T follicular helper cell (primary cell): ENCODE results near the gene RIPPLY3.
"Not testable (repeated sequence)": the region's sequence is repeated elsewhere in the genome, so short reads cannot be mapped to it uniquely, and the experiment has no call there.

Source experiments
- DNase-seq: peaks from one replicate; pipeline ENCODE4 v3.0.0-alpha.2; 2020; ENCODE audit warnings: low read depth

RIPPLY3 gene

DNA sequence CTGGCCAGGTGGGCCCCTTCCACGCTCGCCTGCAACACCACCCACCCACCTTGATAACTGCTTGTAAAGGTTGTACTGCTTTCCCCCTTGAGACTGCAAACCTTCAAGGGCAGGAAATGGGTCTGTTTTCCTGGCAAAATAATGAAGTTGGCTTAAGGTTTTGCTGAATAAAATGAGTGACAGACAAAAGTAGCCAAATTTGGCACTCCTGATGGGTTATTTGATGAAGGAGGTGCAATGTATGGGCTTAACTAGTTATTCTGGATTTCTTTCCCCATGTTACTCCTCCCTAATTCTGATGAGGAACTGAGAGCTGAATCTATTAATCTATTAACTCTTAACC, 25.5 kb upstream of the RIPPLY3 start:
- no peak for DNase-seq

DNA sequence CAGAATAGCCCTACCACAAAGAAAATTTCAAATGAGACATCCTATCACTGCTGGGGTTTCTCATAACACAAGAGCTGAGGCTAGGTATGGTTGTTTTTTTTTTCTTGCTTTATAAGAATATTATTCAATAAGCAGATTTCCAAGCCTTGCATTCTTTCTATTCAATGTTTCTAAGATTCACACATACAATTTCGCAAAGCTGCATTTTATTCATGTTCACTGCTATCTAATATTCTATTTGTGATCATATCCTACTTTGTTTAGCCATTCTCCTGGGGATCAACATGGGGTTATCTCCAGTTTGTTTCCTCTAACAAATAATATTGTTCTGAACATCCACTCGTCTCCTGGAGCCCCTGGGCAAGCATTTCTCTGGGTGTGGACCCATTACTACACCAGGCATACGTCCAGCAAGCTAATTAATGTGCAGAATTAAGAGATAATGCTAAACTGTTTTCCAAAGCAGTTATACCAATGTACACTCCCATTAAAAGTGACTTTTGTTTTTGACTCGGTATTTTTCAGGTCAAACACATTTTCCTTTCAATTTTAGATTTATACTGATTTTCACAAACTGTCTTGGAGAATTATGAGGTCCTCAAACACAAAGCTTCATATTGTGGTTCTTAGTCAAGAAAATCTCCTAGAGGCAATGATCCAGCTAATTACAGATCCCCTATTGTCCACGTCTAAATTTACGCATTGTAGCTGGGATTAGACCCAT, 24.4 kb upstream of the RIPPLY3 start:
- no peak for DNase-seq

DNA sequence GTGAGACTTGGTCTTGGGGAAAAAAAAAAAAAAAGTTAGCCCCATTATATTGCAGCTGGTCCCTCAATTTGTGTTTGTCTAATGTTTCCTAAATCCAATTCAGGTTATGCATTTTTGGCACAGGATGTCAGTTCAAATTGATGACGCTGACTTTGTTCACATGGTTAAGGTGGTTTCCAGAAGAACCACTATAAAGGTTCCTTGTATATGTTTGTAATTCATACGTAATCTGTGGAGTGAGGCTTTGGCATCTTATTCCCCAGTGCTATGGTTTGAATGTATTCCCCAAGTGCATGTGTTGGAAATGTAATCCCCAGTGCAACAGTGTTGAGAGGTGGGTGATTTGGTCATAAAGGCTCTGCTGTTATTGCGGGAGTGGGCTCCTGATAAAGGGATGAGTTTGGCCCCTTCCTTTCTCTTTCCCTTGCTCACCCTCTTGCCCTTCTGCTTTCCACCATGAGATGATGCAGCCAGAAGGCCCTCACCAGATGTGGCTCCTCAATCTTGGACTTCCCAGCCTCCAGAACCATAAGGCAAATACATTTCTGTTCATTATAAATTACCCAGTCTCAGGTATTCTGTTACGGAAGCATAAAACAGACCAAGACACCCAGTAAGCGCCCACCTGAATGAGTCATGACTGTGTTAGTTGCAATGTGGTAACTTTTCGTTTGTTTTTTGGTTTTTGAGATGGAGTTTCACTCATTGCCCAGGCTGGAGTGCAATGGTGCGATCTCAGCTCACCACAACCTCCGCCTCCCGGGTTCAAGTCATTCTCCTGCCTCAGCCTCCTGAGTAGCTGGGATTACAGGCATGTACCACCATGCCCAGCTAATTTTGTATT, 20.5 kb upstream of the RIPPLY3 start:
- DNase-seq, result no peak

- DNase-seq, result no peak
Observed at GRCh38 chr21:36987845-36988244, 18.7 kb upstream of the RIPPLY3 start.

GRCh38 chr21:36988536-36988935, 18.0 kb upstream of the RIPPLY3 start:
- no peak for DNase-seq

DNA sequence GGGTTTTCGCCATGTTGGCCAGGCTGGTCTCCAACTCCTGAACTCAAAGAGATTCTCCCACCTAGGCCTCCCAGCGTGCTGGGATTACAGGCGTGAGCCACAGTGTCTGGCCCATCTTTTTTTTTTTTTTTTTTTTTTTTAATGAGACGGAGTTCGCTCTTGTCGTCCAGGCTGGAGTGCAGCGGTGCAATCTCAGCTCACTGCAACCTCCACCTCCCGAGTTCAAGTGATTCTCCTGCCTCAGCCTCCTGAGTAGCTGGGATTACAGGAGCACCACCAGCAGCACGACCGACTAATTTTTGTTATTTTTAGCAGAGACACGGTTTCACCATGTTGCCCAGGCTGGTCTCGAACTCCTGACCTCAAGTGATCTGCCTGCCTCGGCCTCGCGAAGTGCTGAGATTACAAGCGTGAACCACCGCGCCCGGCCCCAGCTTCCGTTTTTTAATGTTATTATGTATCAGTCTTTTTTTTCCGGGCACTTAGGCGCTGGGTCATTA, 17.3 kb upstream of the RIPPLY3 start:
- not testable (repeated sequence) for DNase-seq

GRCh38 chr21:36989699-36990507, 16.6 kb upstream of the RIPPLY3 start:
- DNase-seq, result peak; percentile 55

DNA sequence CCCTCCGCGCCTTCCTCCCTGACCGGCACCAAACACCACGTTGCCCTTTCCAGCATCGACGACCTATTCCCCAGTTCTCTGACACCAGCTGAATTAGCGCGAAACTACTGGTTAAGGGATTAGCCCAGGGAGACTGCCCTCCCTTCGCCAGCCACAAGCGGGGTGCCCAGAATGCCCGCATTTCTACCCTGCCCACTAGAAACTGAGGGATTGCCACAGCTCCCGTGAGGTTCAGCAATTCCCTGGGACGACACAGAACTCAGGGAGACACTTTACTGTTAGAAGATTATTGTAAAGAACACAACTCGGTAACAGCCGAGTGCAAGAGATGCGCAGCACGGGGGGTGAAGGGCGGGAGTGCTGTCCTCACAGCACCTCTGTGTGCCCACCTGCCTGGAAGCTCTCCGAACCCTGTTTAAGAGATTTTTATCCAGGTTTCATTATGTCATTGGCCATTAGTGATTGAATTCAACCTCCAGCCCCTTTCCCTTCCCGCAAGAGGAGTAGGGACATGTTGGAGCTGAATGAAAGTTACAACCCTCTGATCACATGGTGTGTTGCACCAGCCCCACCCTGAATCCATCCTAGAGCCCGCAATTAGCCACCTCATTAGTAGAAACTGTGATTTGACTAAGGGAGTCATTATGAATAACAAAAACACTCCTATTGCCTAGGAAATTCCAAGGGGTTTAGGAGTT, 15.8 kb upstream of the RIPPLY3 start:
- DNase-seq, result no peak

DNA sequence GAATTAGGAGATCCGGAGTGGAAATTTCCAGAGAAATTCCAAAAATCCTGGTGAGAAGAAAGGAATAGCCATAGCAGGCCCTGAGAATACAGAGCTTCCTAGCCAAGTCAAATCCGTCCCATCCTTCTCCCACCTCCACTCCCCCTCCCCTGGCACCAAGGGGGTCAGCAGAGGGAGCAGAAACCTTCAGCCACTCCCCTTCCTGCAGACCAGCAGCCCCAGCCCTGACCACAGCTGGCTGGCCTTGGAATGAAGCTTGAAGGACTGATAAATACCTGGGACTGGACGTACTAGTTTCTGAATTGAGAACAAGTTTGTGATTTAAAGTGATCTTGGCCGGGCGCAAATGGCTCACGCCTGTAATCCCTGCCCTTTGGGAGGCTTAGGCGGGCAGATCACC, 13.8 kb upstream of the RIPPLY3 start:
- DNase-seq, result no peak

- no peak for DNase-seq
Observed at GRCh38 chr21:36994501-36995158, 11.9 kb upstream of the RIPPLY3 start.

DNA sequence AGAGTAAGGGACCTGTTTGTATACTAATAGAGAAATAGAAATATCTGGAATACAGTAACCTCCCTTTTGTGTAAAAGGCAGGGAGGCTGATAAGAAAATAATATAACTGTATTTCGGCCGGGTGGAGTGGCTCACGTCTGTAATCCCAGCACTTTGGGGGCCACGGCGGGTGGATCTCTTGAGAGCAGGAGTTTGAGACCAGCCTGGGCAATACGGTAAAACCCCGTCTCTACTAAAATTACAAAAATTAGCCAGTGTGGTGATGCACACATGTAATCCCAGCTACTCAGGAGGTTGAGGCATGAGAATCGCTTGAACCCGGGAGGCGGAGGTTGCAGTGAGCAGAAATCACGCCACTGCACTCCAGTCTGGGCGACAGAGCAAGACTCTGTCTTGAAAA, 11.2 kb upstream of the RIPPLY3 start:
- not testable (repeated sequence) for DNase-seq

GRCh38 chr21:36999131-36999898, 7.2 kb upstream of the RIPPLY3 start:
- DNase-seq, result no peak

DNA sequence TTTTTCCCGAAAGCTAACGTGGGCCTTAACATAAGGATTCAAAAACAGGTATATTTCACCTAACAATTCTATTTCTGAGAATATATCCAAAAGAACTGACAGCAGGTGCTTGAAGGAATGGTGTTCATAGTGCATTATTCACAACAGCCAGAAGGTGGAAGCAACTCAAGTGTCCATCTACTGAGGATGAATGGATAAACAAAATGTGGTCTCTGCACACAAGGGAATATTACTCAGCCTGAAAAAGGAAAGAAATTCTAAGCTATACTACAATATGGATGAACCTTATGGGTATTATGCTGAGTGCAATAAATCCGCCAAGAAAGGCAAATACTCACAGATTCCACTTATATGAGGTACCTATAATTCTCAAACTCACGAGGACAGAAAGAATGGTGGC, 6.1 kb upstream of the RIPPLY3 start:
- DNase-seq, result no peak

GRCh38 chr21:37001441-37001840, 5.1 kb upstream of the RIPPLY3 start:
- DNase-seq, result no peak

DNA sequence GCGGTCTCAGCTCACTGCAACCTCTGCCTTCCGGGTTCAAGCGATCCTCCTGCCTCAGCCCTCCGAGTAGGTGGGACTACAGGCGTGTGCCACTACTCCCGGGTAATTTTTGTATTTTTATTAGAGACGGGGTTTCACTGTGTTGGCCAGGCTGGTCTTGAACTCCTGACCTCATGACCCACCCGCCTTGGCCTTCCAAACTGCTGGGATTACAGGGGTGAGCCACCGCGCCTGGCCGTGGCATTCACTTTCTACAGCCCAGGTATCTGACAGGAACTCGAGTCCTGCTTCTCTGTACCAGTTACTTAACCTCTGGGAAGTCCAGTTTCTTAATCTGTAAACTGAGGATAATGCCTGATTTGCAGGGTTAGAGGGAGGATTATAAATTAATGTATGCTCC, 3.7 kb upstream of the RIPPLY3 start:
- DNase-seq, result not testable (repeated sequence)

GRCh38 chr21:37003917-37004316, 2.6 kb upstream of the RIPPLY3 start:
- DNase-seq, result not testable (repeated sequence)

GRCh38 chr21:37005548-37006485, 685 bp upstream of the RIPPLY3 start:
- DNase-seq, result no peak

GRCh38 chr21:37008724-37009123, 2.2 kb downstream of the RIPPLY3 start:
- DNase-seq, result no peak

GRCh38 chr21:37009740-37010341, 3.3 kb downstream of the RIPPLY3 start:
- peak; percentile 63 for DNase-seq
